Left ventricle myocardium inferior (tissue), 1 donor: ENCODE data around the gene NEURL1B. TPM values are rescaled to one million over a fixed set of nuclear protein-coding genes. Genes with fewer than 3 reads are reported as not detected.

Experiments
- DNase-seq: peaks from one replicate; pipeline ENCODE4 v3.0.0-alpha.2; 2020
- H3K27ac ChIP-seq: fragments of 200-600 bp; replicated peaks from 2 replicates; pipeline ENCODE4 v1.8.0; 2021
- H3K27me3 ChIP-seq: fragments of 200-600 bp; 2 replicates; pipeline ENCODE4 v1.8.0; 2021; ENCODE audit warnings: low read depth
- H3K36me3 ChIP-seq: fragments of 200-600 bp; 2 replicates; pipeline ENCODE4 v1.8.0; 2021
- H3K4me1 ChIP-seq: fragments of 200-600 bp; 2 replicates; pipeline ENCODE4 v1.8.0; 2021
- H3K4me3 ChIP-seq: fragments of 200-600 bp; 2 replicates; pipeline ENCODE4 v1.8.0; 2021; ENCODE audit warnings: mild to moderate bottlenecking, moderate library complexity
- H3K9me3 ChIP-seq: fragments of 200-600 bp; replicated peaks from 2 replicates; pipeline ENCODE4 v1.8.0; 2021
- CTCF ChIP-seq: fragments of 200-600 bp; IDR thresholded peaks from 2 replicates; pipeline ENCODE4 v1.8.0; 2021; ENCODE audit warnings: antibody characterized with exemption, mild to moderate bottlenecking, borderline replicate concordance
- intact Hi-C: fragments of 100-400 bp; cut with micrococcal nuclease; formaldehyde crosslinking; loops from one replicate; pipeline ENCODE4 v1.11.0; 2022
- total RNA-seq: library from RNA; stranded (reverse); fragmentation: NEBNext Ultra II Directional; extraction: Animal tissue kit (Norgen Biotek cat#: 25700); gene quantifications from one replicate; pipeline ENCODE4 v1.2.1, GENCODE V29; 2021
- donor health status: DM: no; HTN: yes; CAD: no; lungs with severe emphysema.

NEURL1B gene
- total RNA-seq, 1 donor from 2014 or later: 24.0 TPM

GRCh38 chr5:172644711-172645110, 3.6 kb downstream of the NEURL1B start:
- no peaks in the 10 kb centered on the region for H3K27me3 ChIP-seq
- TF ChIP-seq CTCF: no peak
- no peak for DNase-seq
- intact Hi-C loops: loop anchor here (10.0 kb wide), 1 partner anchor 50 kb away; no protein-coding TSS in a partner anchor
- H3K9me3 ChIP-seq: no peaks in the 10 kb centered on the region
- peaks cover 95% of the 10 kb centered on the region for H3K4me1 ChIP-seq
- peaks cover 6% of the 10 kb centered on the region for H3K36me3 ChIP-seq
- peak overlapping the region; percentile 85 for H3K4me3 ChIP-seq
- H3K27ac ChIP-seq: peak overlapping the region; percentile 97

GRCh38 chr5:172645271-172646055, 4.4 kb downstream of the NEURL1B start:
- Histone ChIP-seq H3K4me1 (peaks cover 98% of the 10 kb centered on the region), H3K9me3 (no peaks in the 10 kb centered on the region), H3K27me3 (no peaks in the 10 kb centered on the region), H3K36me3 (peaks cover 6% of the 10 kb centered on the region), H3K27ac (peak overlapping the region; percentile 97), H3K4me3 (peak overlapping the region; percentile 85)
- no peak for TF ChIP-seq CTCF
- no peak for DNase-seq
- intact Hi-C loops: loop anchor here (10.0 kb wide), 1 partner anchor 49 kb away; no protein-coding TSS in a partner anchor

- H3K4me3 ChIP-seq: peak overlapping the region; percentile 85
- H3K9me3 ChIP-seq: no peaks in the 10 kb centered on the region
- DNase-seq: peak; percentile 47
- H3K4me1 ChIP-seq: peaks cover 100% of the 10 kb centered on the region
- TF ChIP-seq CTCF: peak; percentile 62
- intact Hi-C loops: loop anchor here (10.0 kb wide), 1 partner anchor 48 kb away; no protein-coding TSS in a partner anchor
- H3K27ac ChIP-seq: peak overlapping the region; percentile 97
- H3K36me3 ChIP-seq: peaks cover 6% of the 10 kb centered on the region
- no peaks in the 10 kb centered on the region for H3K27me3 ChIP-seq
Measured at GRCh38 chr5:172646716-172647285, 5.7 kb downstream of the NEURL1B start.

GRCh38 chr5:172647352-172648012, 6.4 kb downstream of the NEURL1B start:
- H3K27me3 ChIP-seq: no peaks in the 10 kb centered on the region
- no peaks in the 10 kb centered on the region for H3K9me3 ChIP-seq
- intact Hi-C loops: loop anchor here (10.0 kb wide), 1 partner anchor 47 kb away; no protein-coding TSS in a partner anchor
- H3K4me3 ChIP-seq: peak overlapping the region; percentile 85
- H3K27ac ChIP-seq: peak overlapping the region; percentile 97
- peaks cover 100% of the 10 kb centered on the region for H3K4me1 ChIP-seq
- peaks cover 6% of the 10 kb centered on the region for H3K36me3 ChIP-seq
- TF ChIP-seq CTCF: no peak
- DNase-seq: no peak

- H3K27me3 ChIP-seq: no peaks in the 10 kb centered on the region
- H3K9me3 ChIP-seq: no peaks in the 10 kb centered on the region
- peaks cover 100% of the 10 kb centered on the region for H3K4me1 ChIP-seq
- peak overlapping the region; percentile 97 for H3K27ac ChIP-seq
- H3K4me3 ChIP-seq: peak overlapping the region; percentile 85
- no peak for TF ChIP-seq CTCF
- H3K36me3 ChIP-seq: peaks cover 6% of the 10 kb centered on the region
- no peak for DNase-seq
- intact Hi-C loops: loop anchor here (10.0 kb wide), 1 partner anchor 47 kb away; no protein-coding TSS in a partner anchor
Measured at GRCh38 chr5:172648013-172648381, 6.9 kb downstream of the NEURL1B start.
